Measurements from ENCODE around the gene MBD3.

DNA sequence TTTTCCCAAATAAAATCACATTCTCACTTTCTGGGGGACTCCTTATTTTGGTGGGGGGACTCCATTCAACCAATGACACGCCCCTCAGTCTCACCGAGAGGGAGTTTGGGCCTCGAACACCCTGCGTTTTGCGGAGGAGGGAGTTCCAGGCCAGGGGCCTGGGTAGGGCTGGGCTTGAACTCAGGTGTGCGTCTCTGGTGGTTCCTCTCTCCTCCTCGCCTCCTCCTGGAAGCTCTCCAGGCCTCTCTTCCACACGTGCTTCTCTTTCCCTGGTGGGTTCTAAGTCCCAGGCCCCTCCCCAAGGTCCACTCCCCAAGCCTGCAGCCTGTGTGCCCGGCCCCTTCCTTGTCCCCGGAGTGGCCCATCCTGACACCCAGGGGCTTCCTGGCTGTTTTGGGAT lies 39.2 kb downstream of the MBD3 start:
- no peak for TF ChIP-seq EZH2 (IDR thresholded peaks at IDR 0.05; ENCODE audit: low read length, missing control alignments)
- TF ChIP-seq, protein P1, sequence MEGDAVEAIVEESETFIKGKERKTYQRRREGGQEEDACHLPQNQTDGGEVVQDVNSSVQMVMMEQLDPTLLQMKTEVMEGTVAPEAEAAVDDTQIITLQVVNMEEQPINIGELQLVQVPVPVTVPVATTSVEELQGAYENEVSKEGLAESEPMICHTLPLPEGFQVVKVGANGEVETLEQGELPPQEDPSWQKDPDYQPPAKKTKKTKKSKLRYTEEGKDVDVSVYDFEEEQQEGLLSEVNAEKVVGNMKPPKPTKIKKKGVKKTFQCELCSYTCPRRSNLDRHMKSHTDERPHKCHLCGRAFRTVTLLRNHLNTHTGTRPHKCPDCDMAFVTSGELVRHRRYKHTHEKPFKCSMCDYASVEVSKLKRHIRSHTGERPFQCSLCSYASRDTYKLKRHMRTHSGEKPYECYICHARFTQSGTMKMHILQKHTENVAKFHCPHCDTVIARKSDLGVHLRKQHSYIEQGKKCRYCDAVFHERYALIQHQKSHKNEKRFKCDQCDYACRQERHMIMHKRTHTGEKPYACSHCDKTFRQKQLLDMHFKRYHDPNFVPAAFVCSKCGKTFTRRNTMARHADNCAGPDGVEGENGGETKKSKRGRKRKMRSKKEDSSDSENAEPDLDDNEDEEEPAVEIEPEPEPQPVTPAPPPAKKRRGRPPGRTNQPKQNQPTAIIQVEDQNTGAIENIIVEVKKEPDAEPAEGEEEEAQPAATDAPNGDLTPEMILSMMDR (conservative IDR thresholded peaks at IDR 0.05 in 1 of 2, IDR thresholded peaks at IDR 0.05 in 1 of 2; ENCODE audit: low read depth in 1 of 2, low read length in 2 of 2) = no peak

All from fibroblast of lung (primary cell).